Measurements from ENCODE around the gene PARP16.

PARP16 gene

GRCh38 chr15:65286704-65287519, at the start of gene PARP16:
Gene PARP16 (minus strand): TSS chr15:65286883. CDS start chr15:65286426, 457 bp downstream.
- DNase-seq (ENCODE audit: low read depth): peak; percentile 88

GRCh38 chr15:65335278-65336055, 48.8 kb upstream of the PARP16 start:
- DNase-seq (ENCODE audit: low read depth): no peak

- DNase-seq (ENCODE audit: low read depth): no peak
Observed at GRCh38 chr15:65334586-65335231, 48.0 kb upstream of the PARP16 start.

DNA sequence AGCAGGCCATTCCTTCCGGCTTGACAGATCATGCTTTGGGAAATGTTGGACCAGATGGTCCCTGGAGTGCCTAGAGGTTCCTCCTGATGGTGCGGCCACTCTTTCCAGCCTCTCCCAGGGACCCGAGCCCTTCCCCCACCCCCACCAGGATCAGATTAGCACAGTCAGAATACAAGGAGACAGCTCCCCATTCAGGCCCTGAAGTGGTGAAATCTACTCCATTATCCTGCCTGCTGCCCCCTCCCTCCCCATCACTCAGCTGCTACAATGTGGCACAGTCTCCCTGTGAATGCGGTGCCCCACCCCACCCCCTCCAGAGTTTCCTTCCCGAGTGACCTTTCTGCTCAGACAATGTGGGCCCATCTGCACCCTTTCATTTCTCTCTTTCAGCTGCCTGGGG, 47.2 kb upstream of the PARP16 start:
- no peak for DNase-seq (ENCODE audit: low read depth)

DNA sequence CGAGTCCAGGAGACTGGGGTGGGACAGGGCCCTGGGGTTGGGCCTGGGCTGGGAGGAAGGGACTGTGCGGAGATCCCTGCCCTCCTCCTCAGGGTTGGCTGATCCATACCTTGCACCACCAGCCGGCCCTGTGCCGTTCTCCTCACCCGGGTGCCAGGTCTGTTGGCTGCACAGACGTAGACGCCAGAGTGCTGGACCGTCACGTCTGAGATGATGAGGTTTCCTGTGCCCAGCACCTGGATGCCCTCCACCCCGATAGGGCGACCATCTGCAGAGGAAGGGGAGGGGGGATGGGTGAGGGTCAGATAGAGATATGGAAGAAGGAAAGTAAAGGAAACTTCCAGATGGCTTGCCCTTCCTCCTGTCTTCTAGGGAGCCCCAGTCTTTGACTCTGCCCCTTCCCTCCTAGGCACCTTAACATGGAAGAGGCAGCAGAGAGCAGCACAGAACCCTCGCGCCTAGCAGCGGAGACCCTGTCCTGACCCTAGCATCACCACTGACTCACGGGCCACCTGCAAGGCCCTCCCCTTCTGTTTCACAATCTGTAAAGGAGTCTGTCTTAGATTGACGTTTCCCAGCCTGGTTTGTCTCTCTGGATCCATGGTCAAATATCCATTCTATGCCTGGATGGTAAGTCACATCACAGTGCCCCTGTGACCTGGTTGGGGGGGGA, 46.6 kb upstream of the PARP16 start:
- no peak for DNase-seq (ENCODE audit: low read depth)

- no peak for DNase-seq (ENCODE audit: low read depth)
Observed at GRCh38 chr15:65332391-65333147, 45.9 kb upstream of the PARP16 start.

DNA sequence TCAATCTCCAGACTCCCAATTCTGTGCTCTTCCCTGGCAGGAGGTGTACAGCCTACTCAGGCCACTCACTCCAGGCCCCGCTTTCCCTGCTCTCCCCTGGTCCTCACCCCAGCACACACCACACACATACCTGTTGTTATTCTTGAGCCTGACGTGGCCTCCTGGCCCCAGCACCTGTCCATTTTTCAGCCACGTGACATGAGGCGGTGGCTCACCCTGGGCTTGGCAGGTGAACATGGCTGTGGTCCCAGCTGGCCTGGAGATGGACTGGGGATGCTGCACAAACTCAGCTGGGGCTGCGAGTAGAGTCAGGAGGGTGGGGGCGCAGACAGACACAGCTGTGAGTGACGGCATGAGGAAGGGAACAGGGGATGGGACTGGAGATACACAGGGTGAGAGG, 45.1 kb upstream of the PARP16 start:
- DNase-seq (ENCODE audit: low read depth): no peak

- DNase-seq (ENCODE audit: low read depth): no peak
Observed at GRCh38 chr15:65330934-65331645, 44.4 kb upstream of the PARP16 start.

GRCh38 chr15:65329984-65330735, 43.5 kb upstream of the PARP16 start:
- DNase-seq (ENCODE audit: low read depth): no peak

- DNase-seq (ENCODE audit: low read depth): no peak
Observed at GRCh38 chr15:65329288-65329983, 42.8 kb upstream of the PARP16 start.

GRCh38 chr15:65328506-65329287, 42.0 kb upstream of the PARP16 start:
- DNase-seq (ENCODE audit: low read depth): no peak

DNA sequence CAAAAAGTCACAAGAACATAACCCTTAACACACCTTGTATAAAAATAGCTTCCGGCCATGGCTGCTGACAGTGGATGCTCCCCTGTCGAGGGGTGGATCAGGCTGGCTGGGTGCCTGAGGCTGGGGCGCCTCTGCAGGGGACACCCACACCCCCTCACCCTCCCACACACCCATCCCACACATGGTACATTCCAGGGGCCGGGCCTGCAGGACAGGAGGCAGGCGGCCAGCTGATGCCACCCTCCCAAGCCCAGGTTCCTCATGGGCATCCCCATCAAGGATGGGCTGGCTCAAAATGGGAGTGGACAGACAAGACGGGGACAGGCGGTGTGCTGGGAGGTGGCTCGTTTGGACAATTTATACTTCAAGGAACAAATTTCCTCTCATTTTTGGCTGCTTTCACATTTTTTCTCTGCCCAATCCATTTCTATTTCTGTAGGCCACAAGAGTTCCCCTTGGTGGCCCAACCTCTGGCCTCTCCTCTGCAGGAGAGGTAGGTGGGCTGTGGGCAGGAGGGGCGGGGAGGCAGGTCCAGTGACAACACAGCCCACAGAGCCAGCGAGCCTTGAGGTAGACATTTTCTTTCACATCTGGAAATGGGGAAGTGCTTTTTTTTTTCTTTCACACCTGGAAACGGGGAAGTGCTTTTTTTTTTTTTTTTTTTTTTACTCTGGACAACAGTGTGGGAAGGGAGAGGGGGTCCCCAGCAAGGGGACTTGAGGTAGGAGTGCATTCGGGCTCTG, 41.1 kb upstream of the PARP16 start:
- no peak for DNase-seq (ENCODE audit: low read depth)

DNA sequence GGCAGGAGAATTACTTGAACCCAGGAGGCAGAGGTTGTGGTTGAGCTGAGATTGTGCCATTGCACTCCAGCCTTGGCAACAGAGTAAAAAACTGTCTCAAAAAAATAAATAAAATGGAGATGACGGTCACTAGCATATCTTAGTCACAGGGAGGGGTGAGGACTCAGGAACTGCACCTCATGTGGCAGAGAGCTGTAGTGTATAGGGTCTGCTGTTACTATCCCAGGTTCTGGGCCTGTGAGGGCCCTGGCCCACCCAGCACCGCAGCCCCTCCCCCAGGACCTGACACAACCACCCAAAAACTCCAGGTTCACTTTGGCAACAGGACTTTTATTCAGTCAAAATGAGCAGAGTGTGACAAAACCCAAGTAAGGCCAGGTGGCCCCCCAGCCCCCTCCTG, 40.1 kb upstream of the PARP16 start:
- no peak for DNase-seq (ENCODE audit: low read depth)

GRCh38 chr15:65326117-65326526, 39.4 kb upstream of the PARP16 start:
- no peak for DNase-seq (ENCODE audit: low read depth)

DNA sequence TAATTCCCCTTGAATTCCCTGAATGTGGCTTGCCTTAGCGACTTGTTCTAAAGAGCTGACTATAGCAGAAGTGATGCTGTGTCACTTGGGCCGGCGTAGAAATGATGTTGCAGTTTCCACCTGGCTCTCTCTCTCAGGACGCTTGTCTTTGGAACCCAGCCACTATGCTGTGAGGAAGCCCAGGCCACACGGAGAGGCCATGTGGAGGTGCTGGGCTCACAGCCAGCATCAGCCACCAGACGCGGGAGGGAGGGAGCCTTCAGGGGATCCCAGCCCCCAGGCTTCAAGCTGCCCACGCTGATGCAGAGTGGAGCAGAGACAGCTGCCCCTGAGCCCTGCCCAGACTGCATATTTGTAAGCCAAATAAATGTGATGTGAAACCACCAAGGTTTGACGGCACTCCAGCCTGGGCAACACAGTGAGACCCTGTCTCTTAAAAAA, 36.4 kb upstream of the PARP16 start:
- DNase-seq (ENCODE audit: low read depth): no peak

DNA sequence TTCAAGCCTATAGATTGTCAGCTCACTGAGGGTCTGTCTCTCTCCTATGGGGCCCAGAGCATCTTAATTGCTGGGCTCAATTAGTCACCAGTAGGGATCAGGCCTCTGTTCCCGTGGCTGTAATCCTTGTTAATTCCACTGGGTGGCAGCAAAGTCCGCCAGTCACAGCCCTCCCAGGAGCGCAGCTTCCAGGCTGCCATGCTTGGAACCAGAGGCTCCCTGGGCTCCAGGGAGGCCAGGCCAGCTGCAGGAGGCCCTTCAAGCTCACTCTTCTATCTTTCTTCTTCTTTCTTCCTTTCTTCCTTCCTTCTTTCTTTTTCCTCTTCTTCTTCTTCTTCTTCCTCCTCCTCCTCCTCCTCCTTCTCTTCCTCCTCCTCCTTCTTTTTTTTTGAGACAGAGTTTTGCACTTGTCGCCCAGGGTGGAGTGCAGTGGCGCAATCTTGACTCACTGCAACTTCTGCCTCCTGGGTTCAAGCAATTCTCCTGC, 32.2 kb upstream of the PARP16 start:
- peak; percentile 79 for DNase-seq (ENCODE audit: low read depth)

DNA sequence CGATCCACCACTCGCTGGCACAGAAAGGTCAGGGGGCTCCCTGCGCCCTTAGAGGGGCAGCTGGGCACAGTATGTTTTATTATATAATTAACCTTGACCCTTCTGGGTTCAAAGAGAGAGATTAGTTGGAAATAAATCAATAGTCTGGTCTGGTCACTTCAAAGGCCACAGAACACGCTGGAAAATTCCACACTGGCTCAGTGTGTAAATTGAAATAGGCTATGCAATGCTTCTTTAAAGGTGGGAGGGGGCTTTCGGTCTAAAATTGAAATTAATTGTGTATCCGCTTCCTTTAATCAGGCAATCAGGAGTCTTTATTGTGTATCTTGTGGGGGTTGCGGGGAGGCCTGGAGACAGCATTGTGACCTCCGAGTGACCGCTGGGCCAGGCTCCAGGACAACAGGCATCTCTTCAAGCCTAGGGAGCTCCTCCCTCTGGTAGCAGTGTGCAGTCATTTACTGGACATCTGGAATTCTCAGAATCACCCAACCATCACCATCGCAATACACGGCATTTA, 25.8 kb upstream of the PARP16 start:
- DNase-seq (ENCODE audit: low read depth): no peak
